CD4-positive, alpha-beta T cell treated with Interferon gamma for 1 hour (primary cell): ENCODE data around the gene LALBA.
"Not testable (repeated sequence)": the region's sequence is repeated elsewhere in the genome, so short reads cannot be mapped to it uniquely, and the experiment has no call there.

ENCODE experiments used
- DNase-seq: peaks from one replicate; pipeline ENCODE4 v3.0.0-alpha.2; 2020

LALBA gene

GRCh38 chr12:48569946-48570345, at the start of gene LALBA:
Gene LALBA, minus strand, starts transcription at chr12:48570046. Its CDS starts 26 bp downstream, at chr12:48570020.
- DNase-seq: no peak

DNA sequence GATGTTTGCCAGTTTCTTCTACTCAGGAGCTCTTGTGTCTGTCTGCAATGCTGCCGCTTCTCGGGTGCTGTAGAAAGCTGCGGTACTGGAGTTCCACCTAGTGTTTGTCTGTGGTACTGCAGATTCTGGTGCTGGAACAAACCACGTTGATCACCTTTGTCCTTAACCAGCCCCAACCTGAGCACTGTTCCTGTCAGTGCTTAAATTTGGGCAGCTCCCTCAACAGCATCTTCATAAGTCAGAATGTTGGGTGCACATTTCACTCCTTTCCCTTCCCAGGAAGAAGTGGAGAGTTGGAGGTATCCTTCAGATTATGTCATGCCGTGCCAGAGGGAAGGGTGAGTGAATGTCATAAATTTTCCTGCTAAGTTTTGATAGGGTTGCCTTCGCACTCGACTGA, 48.7 kb upstream of the LALBA start:
- DNase-seq: peak; percentile 55

DNA sequence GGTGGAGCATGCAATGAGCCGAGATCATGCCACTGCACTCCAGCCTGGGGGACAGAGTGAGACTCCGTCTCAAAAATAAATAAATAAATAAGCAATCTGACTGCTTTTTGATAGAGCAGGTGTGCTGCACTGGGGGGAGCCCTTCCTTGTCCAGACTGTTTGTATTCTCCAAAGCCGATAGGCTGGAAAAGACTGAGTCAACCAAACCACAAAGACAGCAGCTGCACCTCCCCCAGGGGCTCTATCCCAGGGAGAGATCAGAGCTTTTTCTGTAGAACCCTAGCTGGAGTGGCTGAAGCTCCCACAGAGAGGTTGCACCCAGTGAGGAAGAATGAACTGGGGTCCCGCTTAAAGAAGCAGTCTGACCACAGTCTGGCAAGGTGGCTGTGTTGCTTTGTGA, 45.8 kb upstream of the LALBA start:
- no peak for DNase-seq

DNA sequence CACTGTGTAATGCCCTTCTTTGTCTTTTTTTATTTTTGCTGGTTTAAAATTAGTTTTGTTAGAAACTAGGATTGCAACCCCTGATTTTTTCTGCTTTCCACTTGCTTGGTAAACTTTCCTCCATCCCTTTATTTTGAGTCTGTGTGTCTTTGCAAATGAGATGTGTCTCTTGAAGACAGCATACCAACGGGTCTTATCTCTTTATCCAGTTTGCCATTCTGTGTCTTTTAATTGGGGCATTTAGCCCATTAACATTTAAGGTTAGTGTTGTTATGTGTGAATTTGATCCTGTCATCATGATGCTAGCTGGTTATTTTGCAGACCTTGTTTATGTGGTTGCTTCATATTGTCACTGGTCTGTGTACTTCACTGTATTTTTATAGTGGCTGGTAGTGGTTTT, 43.5 kb upstream of the LALBA start:
- DNase-seq: no peak

DNA sequence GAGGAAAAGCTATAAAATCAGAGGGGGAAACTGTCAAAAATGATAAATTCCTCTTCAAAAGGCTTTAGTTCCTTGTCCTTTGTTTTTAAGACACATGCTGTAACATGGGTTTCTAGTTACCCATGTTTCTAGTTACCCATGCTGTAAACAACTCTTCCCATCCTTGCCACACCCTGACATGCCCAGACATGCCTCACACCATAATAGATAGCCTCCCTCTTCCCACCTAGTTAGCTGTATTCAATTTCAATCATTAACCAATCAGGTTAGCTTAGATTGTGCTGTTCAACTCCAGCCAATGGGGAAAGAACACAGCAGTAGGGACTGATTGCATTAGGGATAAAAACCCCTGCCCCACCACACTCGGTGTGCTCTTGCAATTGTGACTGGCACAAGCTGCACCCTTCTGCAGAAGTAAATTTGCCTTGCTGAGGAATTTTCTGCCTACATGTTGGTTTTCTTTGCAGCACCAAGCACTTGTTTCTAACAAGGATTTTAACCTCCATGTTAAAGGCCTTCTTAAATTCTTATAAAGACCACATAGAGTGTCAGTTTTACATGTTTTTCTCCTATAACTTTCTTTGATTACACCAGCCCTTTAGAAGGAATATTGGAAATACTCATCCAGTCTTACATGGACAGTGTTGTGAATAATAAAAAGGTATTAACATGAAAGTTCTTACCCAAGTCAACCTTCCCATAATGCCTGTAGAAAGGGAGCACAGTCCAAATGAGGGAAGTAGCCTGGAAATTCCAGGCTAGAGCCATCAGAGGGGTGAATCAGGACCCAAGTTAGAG, 32.5 kb upstream of the LALBA start:
- no peak for DNase-seq

DNA sequence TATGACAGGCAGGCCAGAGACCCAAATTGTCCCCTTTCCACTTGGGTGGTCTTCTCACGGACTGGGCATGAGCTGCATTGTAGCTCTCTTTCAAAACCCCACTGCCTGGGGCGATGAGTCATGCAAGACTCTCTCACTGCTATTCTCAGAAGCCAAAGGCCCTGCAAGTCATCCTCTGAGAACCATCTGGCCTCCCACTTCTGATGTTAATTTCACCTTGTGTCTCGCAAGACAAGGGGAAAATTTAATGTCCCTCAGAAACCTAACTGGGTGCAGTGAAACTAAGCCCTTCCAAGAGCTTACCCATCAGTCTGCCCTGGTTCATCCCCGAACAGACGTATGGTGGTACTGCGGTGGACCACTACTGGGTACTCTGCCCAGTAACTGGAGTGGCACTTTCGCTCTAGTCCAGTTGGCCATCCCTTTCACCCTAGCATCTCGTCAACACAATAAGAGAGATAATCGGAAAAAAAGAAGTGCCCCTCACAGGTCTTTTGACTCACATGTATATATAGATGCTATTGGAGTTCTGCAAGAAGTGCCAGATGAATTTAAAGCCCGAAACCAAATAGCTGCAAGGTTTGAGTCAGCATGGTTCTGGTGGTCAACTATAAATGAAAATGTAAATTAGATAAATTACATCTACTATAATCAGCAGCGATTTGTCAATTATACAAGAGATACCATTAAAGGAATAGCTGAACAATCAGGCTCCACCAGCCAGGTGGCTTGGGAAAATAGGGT, 31.3 kb upstream of the LALBA start:
- DNase-seq: no peak

DNA sequence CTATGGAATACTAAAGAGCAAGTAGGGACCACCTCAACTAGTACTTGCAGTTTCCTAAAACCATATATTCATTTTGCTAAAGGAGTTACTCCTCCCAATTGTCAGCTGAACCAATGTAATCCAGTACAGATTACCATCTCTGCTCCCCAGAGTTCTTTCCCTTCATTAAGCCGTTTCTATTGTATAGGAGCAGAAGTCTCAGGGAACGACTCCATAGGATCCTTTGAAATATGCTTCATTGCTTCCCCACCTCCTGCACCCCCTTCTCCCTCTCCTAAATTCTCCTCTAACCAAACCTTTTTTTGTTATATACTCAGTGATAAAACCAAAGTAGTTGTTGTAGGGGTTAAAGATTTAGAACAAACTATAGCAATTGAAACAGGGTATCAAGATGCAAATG, 30.7 kb upstream of the LALBA start:
- no peak for DNase-seq

GRCh38 chr12:48592591-48593086, 22.8 kb upstream of the LALBA start:
- DNase-seq: no peak

DNA sequence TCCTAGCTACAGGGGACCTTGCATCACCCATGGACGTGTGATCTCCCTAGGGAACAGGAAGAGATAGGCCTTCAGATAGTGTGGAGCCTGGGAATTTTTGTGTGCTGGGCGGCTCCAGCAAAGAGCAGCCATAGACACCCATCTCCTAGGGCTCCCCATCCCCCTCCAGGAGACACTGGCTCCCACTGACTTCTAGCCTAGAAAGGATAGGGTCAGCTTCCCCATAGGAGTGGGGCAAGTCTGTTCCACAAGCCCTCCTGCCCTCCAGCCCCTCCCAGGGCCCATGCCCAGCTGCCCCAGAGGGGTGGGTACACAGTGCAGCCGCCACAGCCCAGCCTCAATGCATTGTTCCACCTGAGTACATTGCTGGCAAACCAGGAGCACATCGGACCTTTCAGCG, 16.5 kb upstream of the LALBA start:
- no peak for DNase-seq

- DNase-seq: no peak
Observed at GRCh38 chr12:48583728-48584127, 13.9 kb upstream of the LALBA start.

DNA sequence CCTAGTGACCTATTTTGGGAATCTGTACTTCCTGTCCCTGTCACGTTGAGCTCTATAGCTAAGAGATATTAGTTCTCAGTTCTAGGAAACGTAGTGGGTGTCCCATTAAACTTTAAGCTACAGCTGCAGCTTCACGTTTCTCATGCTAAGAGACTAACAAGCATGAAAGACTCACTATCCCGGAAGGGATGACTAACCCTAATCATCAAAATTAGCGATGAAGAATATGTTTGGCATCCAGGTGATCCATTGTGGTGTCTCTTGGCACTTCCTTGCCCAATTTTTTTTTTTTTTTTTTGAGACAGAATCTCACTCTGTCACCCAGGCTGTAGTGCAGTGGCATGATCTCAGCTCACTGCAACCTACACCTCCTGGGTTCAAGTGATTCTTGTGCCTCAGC, 11.0 kb upstream of the LALBA start:
- DNase-seq: no peak

GRCh38 chr12:48572326-48572725, 2.5 kb upstream of the LALBA start:
- DNase-seq: no peak

GRCh38 chr12:48567731-48568130, 2.1 kb downstream of the LALBA start:
- DNase-seq: no peak

GRCh38 chr12:48557919-48558318, 11.9 kb downstream of the LALBA start:
- DNase-seq: no peak

GRCh38 chr12:48556631-48557030, 13.2 kb downstream of the LALBA start:
- DNase-seq: no peak

GRCh38 chr12:48553666-48554343, 16.0 kb downstream of the LALBA start:
- DNase-seq: not testable (repeated sequence)

GRCh38 chr12:48551636-48552035, 18.2 kb downstream of the LALBA start:
- not testable (repeated sequence) for DNase-seq

GRCh38 chr12:48547012-48547411, 22.8 kb downstream of the LALBA start:
- not testable (repeated sequence) for DNase-seq

GRCh38 chr12:48545833-48546469, 23.9 kb downstream of the LALBA start:
- DNase-seq: no peak

DNA sequence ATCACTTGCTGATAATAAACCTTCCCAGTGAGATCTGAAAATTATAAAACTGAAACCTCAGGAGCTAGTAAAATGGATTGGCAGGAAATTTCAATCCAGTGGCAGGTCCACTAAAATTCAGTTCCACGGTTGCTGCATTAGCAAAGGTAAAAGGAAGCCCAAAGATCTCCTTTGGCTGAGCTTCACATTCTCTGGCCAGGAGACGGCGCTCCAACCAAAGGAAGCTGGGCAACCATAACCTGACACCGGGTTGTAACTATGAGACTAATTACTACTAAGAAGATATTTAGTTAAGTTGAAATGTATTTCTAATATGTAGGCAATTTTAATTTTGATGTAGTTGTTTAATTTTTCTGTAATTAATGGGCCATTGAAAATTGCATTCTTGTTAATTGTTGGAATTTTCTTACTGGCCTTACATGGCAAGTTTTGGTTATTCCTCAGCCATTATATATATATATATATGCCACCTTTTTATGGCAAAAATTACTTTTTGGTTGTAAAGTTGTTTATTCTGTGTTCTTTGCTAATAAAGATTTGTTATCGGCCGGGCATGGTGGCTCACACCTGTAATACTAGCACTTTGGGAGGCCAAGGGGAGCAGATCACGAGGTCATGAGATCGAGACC, 27.4 kb downstream of the LALBA start:
- DNase-seq: peak; percentile 4

DNA sequence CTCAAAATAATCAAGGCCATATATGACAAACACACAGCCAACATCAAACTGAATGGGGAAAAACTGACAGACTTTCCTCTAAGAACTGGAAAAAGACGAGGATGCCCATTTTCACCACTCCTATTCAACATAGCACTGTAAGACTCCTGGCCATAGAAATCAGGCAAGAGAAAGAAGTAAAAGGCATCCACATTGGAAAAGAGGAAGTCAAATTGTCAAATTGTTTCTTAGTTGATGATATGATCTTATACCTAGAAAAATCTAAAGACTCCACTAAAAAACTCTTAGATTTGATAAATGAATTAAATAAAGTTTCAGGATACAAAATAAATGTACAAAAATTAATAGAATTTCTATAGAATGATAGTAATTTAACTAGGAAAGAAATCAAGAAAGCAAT, 33.2 kb downstream of the LALBA start:
- no peak for DNase-seq

DNA sequence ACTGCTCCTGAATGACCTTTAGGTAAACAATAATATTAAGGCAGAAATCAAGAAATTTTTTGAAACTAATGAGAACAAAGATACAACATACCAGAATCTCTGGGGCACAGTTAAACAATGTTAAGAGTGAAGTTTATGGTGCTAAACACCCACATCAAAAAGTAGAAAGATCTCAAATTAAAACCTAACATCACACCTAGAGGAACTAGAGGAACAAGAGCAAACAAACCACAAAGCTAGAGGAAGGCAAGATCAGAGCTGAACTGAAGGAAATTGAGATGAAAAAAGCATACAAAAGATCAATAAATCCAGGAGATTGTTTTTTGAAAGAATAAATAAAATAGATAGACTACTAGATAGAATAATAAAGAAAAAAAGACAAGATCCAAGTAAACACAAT, 37.2 kb downstream of the LALBA start:
- no peak for DNase-seq
